ENCODE measurements around the gene IRAK2.
"Not testable (repeated sequence)": the region's sequence is repeated elsewhere in the genome, so short reads cannot be mapped to it uniquely, and the experiment has no call there.

IRAK2 gene

GRCh38 chr3:10162185-10162584, 2.5 kb upstream of the IRAK2 start:
- DNase-seq: no peak

- not testable (repeated sequence) for DNase-seq
Observed at GRCh38 chr3:10164201-10164545, 546 bp upstream of the IRAK2 start.

GRCh38 chr3:10166213-10166604, 1.5 kb downstream of the IRAK2 start:
- DNase-seq: no peak

- DNase-seq: no peak
Observed at GRCh38 chr3:10169000-10169496, 4.3 kb downstream of the IRAK2 start.

GRCh38 chr3:10170915-10171478, 6.3 kb downstream of the IRAK2 start:
- no peak for DNase-seq

- no peak for DNase-seq
Observed at GRCh38 chr3:10173095-10173925, 8.6 kb downstream of the IRAK2 start.

- DNase-seq: no peak
Observed at GRCh38 chr3:10173926-10174435, 9.3 kb downstream of the IRAK2 start.

GRCh38 chr3:10175334-10175733, 10.6 kb downstream of the IRAK2 start:
- DNase-seq: not testable (repeated sequence)

GRCh38 chr3:10176150-10176549, 11.4 kb downstream of the IRAK2 start:
- not testable (repeated sequence) for DNase-seq

GRCh38 chr3:10177737-10178136, 13.0 kb downstream of the IRAK2 start:
- no peak for DNase-seq

- no peak for DNase-seq
Observed at GRCh38 chr3:10178892-10179291, 14.2 kb downstream of the IRAK2 start.

- DNase-seq: no peak
Observed at GRCh38 chr3:10180289-10180688, 15.6 kb downstream of the IRAK2 start.

GRCh38 chr3:10180738-10181295, 16.1 kb downstream of the IRAK2 start:
- DNase-seq: no peak

- no peak for DNase-seq
Observed at GRCh38 chr3:10182950-10183349, 18.2 kb downstream of the IRAK2 start.

- DNase-seq: no peak
Observed at GRCh38 chr3:10184250-10184649, 19.5 kb downstream of the IRAK2 start.

- DNase-seq: no peak
Observed at GRCh38 chr3:10185804-10186762, 21.4 kb downstream of the IRAK2 start.

GRCh38 chr3:10187290-10187876, 22.7 kb downstream of the IRAK2 start:
- no peak for DNase-seq

GRCh38 chr3:10187944-10188343, 23.2 kb downstream of the IRAK2 start:
- DNase-seq: no peak

GRCh38 chr3:10188804-10189556, 24.3 kb downstream of the IRAK2 start:
- DNase-seq: no peak

- DNase-seq: peak; percentile 38
Observed at GRCh38 chr3:10189557-10190354, 25.0 kb downstream of the IRAK2 start.

All from stimulated activated CD4-positive, alpha-beta T cell treated with anti-CD3 and anti-CD28 coated beads, Interleukin-4, amount 100 ng/mL, for 24 hours (primary cell).